IMR-90 (cell line): Measurements from ENCODE around the gene MYH6. TPM values are rescaled to one million over a fixed set of nuclear protein-coding genes. Genes with fewer than 3 reads are reported as not detected.

Source experiments
- ATAC-seq: fragments of 200-7000 bp; cut with Tn5 transposase; 2 replicates; pipeline ENCODE4 v1.9.1; 2020; ENCODE audit warnings: low read depth, mild to moderate bottlenecking, moderate library complexity
- BruUV-seq: library from RNA; stranded (reverse); fragments of 400-500 nt; replicated peaks from 2 replicates; lab custom pipeline; 2021; lab: Mats Ljungman, UMichigan
- CTCF ChIA-PET: fragments of 300-600 bp; formaldehyde crosslinking; extraction: SDS; loops from one replicate; lab custom pipeline; 2021; ENCODE audit warnings: antibody characterized with exemption; lab: Yijun Ruan, JAX
- POLR2A ChIA-PET: fragments of 300-600 bp; sonication (Branson Sonifier 250); formaldehyde crosslinking; loops from one replicate; lab custom pipeline; 2022; ENCODE audit warnings: antibody characterized with exemption; ENCODE audit not compliant: unreplicated experiment; lab: Charles Lee
- DNase-seq: peaks from one replicate; pipeline ENCODE4 v3.0.0; 2013
- H2AFZ ChIP-seq: replicated peaks from 2 replicates; pipeline ENCODE3; 2013; ENCODE audit warnings: low read length, mild to moderate bottlenecking; ENCODE audit not compliant: poor library complexity
- H2AK5ac ChIP-seq: 2 replicates; pipeline ENCODE4 v1.6.1; 2013; ENCODE audit warnings: low read depth, low read length, inconsistent platforms
- H2AK9ac ChIP-seq: replicated peaks from 2 replicates; pipeline ENCODE3; 2013; ENCODE audit warnings: mild to moderate bottlenecking, low read depth, low read length, moderate library complexity; ENCODE audit not compliant: poor library complexity
- H2BK120ac ChIP-seq: 2 replicates; pipeline ENCODE4 v1.6.1; 2013; ENCODE audit warnings: low read depth, low read length, inconsistent platforms
- H2BK15ac ChIP-seq: 3 replicates; pipeline ENCODE4 v1.6.1; 2013; ENCODE audit warnings: low read depth, low read length, inconsistent platforms
- H2BK20ac ChIP-seq: 2 replicates; pipeline ENCODE4 v1.6.1; 2013; ENCODE audit warnings: low read depth, mild to moderate bottlenecking, inconsistent platforms, low read length, moderate library complexity
- H2BK5ac ChIP-seq: 2 replicates; pipeline ENCODE4 v1.6.1; 2013; ENCODE audit warnings: mild to moderate bottlenecking, low read depth, low read length, inconsistent platforms; ENCODE audit not compliant: poor library complexity, severe bottlenecking
- H3K14ac ChIP-seq: replicated peaks from 2 replicates; pipeline ENCODE4 v1.6.1; 2013; ENCODE audit warnings: low read depth, low read length, inconsistent platforms
- H3K18ac ChIP-seq: 2 replicates; pipeline ENCODE4 v1.6.1; 2013; ENCODE audit warnings: low read depth, low read length, control low read depth
- H3K23ac ChIP-seq: 2 replicates; pipeline ENCODE4 v1.6.1; 2013; ENCODE audit warnings: low read depth, low read length, inconsistent platforms
- H3K27ac ChIP-seq: 2 replicates; pipeline ENCODE4 v1.5.1; 2013; ENCODE audit warnings: mild to moderate bottlenecking, control low read depth, low read length; ENCODE audit not compliant: insufficient read depth
- H3K27me3 ChIP-seq: 2 replicates; pipeline ENCODE4 v1.6.1; 2013; ENCODE audit warnings: low read length; ENCODE audit not compliant: control insufficient read depth, insufficient read depth
- H3K36me3 ChIP-seq: 2 replicates; pipeline ENCODE4 v1.6.1; 2013; ENCODE audit warnings: low read length, mixed read lengths; ENCODE audit not compliant: control insufficient read depth, insufficient read depth
- H3K4ac ChIP-seq: 2 replicates; pipeline ENCODE4 v1.6.1; 2013; ENCODE audit warnings: low read depth, low read length, inconsistent platforms
- H3K4me1 ChIP-seq: 2 replicates; pipeline ENCODE4 v1.6.1; 2013; ENCODE audit warnings: low read length, mixed read lengths; ENCODE audit not compliant: control insufficient read depth, insufficient read depth
- H3K4me2 ChIP-seq: 2 replicates; pipeline ENCODE4 v1.6.1; 2013; ENCODE audit warnings: low read depth, mild to moderate bottlenecking, control low read depth, low read length, moderate library complexity
- H3K4me3 ChIP-seq: 2 replicates; pipeline ENCODE4 v1.5.1; 2013; ENCODE audit warnings: low read depth, mild to moderate bottlenecking, control low read depth, low read length, moderate library complexity; ENCODE audit not compliant: insufficient read depth
- H3K56ac ChIP-seq: 2 replicates; pipeline ENCODE4 v1.6.1; 2013; ENCODE audit warnings: low read length, inconsistent platforms; ENCODE audit not compliant: insufficient read depth; ENCODE audit errors: extremely low read depth
- H3K79me1 ChIP-seq, 2 experiments: 2 replicates each; pipeline ENCODE4 v1.6.1; 2013; ENCODE audit warnings: low read length in 2 of 2, inconsistent platforms in 1 of 2, low read depth in 1 of 2
- H3K9ac ChIP-seq: 2 replicates; pipeline ENCODE4 v1.6.1; 2013; ENCODE audit warnings: low read depth, low read length, control low read depth
- H3K9me1 ChIP-seq: 2 replicates; pipeline ENCODE4 v1.6.1; 2013; ENCODE audit warnings: low read length, inconsistent platforms; ENCODE audit not compliant: insufficient read depth
- H3K9me3 ChIP-seq: 2 replicates; pipeline ENCODE4 v1.6.1; 2013; ENCODE audit warnings: low read length; ENCODE audit not compliant: control insufficient read depth, insufficient read depth
- H4K20me1 ChIP-seq: 2 replicates; pipeline ENCODE4 v1.6.1; 2013; ENCODE audit warnings: low read length, inconsistent platforms; ENCODE audit not compliant: insufficient read depth
- H4K5ac ChIP-seq: 2 replicates; pipeline ENCODE4 v1.6.1; 2013; ENCODE audit warnings: mild to moderate bottlenecking, low read depth, low read length, control low read depth
- H4K8ac ChIP-seq, 2 experiments: 2 replicates each; pipeline ENCODE4 v1.6.1; 2013; ENCODE audit warnings: low read depth in 2 of 2, low read length in 2 of 2, control low read depth in 1 of 2, inconsistent platforms in 1 of 2
- H4K91ac ChIP-seq: 2 replicates; pipeline ENCODE4 v1.6.1; 2013; ENCODE audit warnings: low read depth, low read length, inconsistent platforms; ENCODE audit not compliant: insufficient read depth
- BHLHE40 ChIP-seq: fragments of 150-350 bp; IDR thresholded peaks from 2 replicates; pipeline ENCODE4 v1.6.1; 2016; ENCODE audit warnings: mild to moderate bottlenecking, low read depth, low read length
- CEBPB ChIP-seq: IDR thresholded peaks from 2 replicates; pipeline ENCODE4 v1.6.1; 2012; ENCODE audit warnings: low read depth, low read length, improper control_type of control experiment
- CHD1 ChIP-seq: IDR thresholded peaks from 2 replicates; pipeline ENCODE4 v1.6.1; 2012; ENCODE audit warnings: low read depth, low read length, improper control_type of control experiment
- CTCF ChIP-seq: conservative IDR thresholded peaks from 2 replicates; pipeline ENCODE4 v1.5.1; 2012; ENCODE audit warnings: mild to moderate bottlenecking, low read depth, low read length, improper control_type of control experiment
- ELK1 ChIP-seq: fragments of 150-350 bp; IDR thresholded peaks from 2 replicates; pipeline ENCODE4 v1.6.1; 2016; ENCODE audit warnings: low read depth, mild to moderate bottlenecking, low read length, moderate library complexity, borderline replicate concordance
- FOS ChIP-seq: fragments of 150-350 bp; IDR thresholded peaks from 2 replicates; pipeline ENCODE4 v1.6.1; 2016; ENCODE audit warnings: low read depth, low read length
- MAFK ChIP-seq: IDR thresholded peaks from 2 replicates; pipeline ENCODE4 v1.6.1; 2012; ENCODE audit warnings: low read depth, low read length, improper control_type of control experiment
- MXI1 ChIP-seq: IDR thresholded peaks from 2 replicates; pipeline ENCODE4 v1.6.1; 2012; ENCODE audit warnings: low read depth, mild to moderate bottlenecking, low read length, moderate library complexity, borderline replicate concordance
- NFE2L2 ChIP-seq: fragments of 150-350 bp; IDR thresholded peaks from 2 replicates; pipeline ENCODE4 v1.6.1; 2016; ENCODE audit warnings: low read depth, mild to moderate bottlenecking, low read length
- POLR2A ChIP-seq: IDR thresholded peaks from 2 replicates; pipeline ENCODE4 v1.6.1; 2012; ENCODE audit warnings: mild to moderate bottlenecking, low read depth, low read length
- RAD21 ChIP-seq: IDR thresholded peaks from 2 replicates; pipeline ENCODE4 v1.6.1; 2012; ENCODE audit warnings: low read length, improper control_type of control experiment
- RCOR1 ChIP-seq: IDR thresholded peaks from 2 replicates; pipeline ENCODE4 v1.6.1; 2012; ENCODE audit warnings: mild to moderate bottlenecking, low read length, improper control_type of control experiment; ENCODE audit not compliant: insufficient replicate concordance
- RFX5 ChIP-seq: IDR thresholded peaks from 2 replicates; pipeline ENCODE4 v1.8.0; 2012; ENCODE audit warnings: low read depth, mild to moderate bottlenecking, low read length, moderate library complexity
- SMC3 ChIP-seq: fragments of 150-350 bp; IDR thresholded peaks from 2 replicates; pipeline ENCODE4 v1.6.1; 2016; ENCODE audit warnings: low read depth, mild to moderate bottlenecking, antibody characterized with exemption, low read length, moderate library complexity
- WGBS, 2 experiments: methylation state at CpG; one replicate each; pipeline versions ENCODE4 v1.1.5 to v1.1.7; 2013; ENCODE audit warnings: missing lambda C conversion rate in 2 of 2; ENCODE audit not compliant: insufficient read length in 1 of 2; ENCODE audit errors: extremely low coverage in 2 of 2; 5-methylcytosine and 5-hydroxymethylcytosine counted together
- dilution Hi-C: fragments of 300-500 bp; cut with HindIII; formaldehyde crosslinking; loops from one replicate; pipeline ENCODE4 v1.14.3; 2018; ENCODE audit warnings: low sequenced_read_pairs; ENCODE audit not compliant: unreplicated experiment
- in situ Hi-C: fragments of 300-500 bp; cut with MboI; formaldehyde crosslinking; loops from 3 replicates; pipeline ENCODE4 v1.14.3; 2019; ENCODE audit warnings: low sequenced_read_pairs, inconsistent platforms, mixed read lengths
- intact Hi-C: fragments of 100-400 bp; cut with micrococcal nuclease; formaldehyde crosslinking; loops from 2 replicates; pipeline ENCODE4 v1.10.0; 2022
- polyA plus RNA-seq, 3 experiments: library from polyadenylated mRNA; depleted of rRNA; stranded (reverse); fragments of >200 nt; gene quantifications; 2 replicates each; pipeline ENCODE4 v1.2.3, GENCODE V29; 2012; ENCODE audit warnings: low replicate concordance in 1 of 3
- total RNA-seq: library from RNA; depleted of rRNA; stranded (reverse); fragments of >200 nt; gene quantifications from 2 replicates; pipeline ENCODE4 v1.2.3, GENCODE V29; 2012

Gene MYH6
- total and polyA plus RNA-seq, 2 of the 4 experiments (the other 2 are of a cell fraction), result not detected

- POLR2A ChIA-PET, result no interaction called here
- H3K9me3 ChIP-seq, result no peaks in the 10 kb centered on the region
- H3K23ac ChIP-seq, result no peak overlapping the region
- no peak overlapping the region for H3K56ac ChIP-seq
- H3K27ac ChIP-seq, result no peak overlapping the region
- no peak overlapping the region for H2AK5ac ChIP-seq
- no peak overlapping the region for H2AK9ac ChIP-seq
- H3K9me1 ChIP-seq, result no peaks in the 10 kb centered on the region
- no peak overlapping the region for H4K8ac ChIP-seq
- H3K4ac ChIP-seq, result no peak overlapping the region
- H4K5ac ChIP-seq, result no peak overlapping the region
- ATAC-seq (no peak), DNase-seq (no peak)
- H3K9ac ChIP-seq, result no peak overlapping the region
- H3K79me1 ChIP-seq, result no peaks in the 10 kb centered on the region
- H3K27me3 ChIP-seq, result peaks cover 46% of the 10 kb centered on the region
- no peak overlapping the region for H3K4me2 ChIP-seq
- intact Hi-C loops (loop anchor here (2.0 kb wide), 1 partner anchor 117 kb away; no protein-coding TSS in a partner anchor), in situ Hi-C loops (no loop called here), dilution Hi-C loops (no loop called here)
- no TSS peak for BruUV-seq
- H2BK20ac ChIP-seq, result no peak overlapping the region
- no peak for TF ChIP-seq CHD1
- TF ChIP-seq NFE2L2, result no peak
- no peak for TF ChIP-seq RFX5
- TF ChIP-seq RCOR1, result no peak
- TF ChIP-seq MAFK, result no peak
- TF ChIP-seq CEBPB, result no peak
- no peak for TF ChIP-seq POLR2A
- TF ChIP-seq RAD21, result no peak
- TF ChIP-seq CTCF, result no peak
- no peak for TF ChIP-seq BHLHE40
- no peak for TF ChIP-seq ELK1
- no peak for TF ChIP-seq MXI1
- no peak for TF ChIP-seq SMC3
- no peak for TF ChIP-seq FOS
- H3K36me3 ChIP-seq, result no peaks in the 10 kb centered on the region
- H2BK15ac ChIP-seq, result no peak overlapping the region
- no peak overlapping the region for H2AFZ ChIP-seq
- H3K4me1 ChIP-seq, result no peaks in the 10 kb centered on the region
- CTCF ChIA-PET, result no interaction called here
- no peak overlapping the region for H4K91ac ChIP-seq
- H2BK5ac ChIP-seq, result no peak overlapping the region
- H2BK120ac ChIP-seq, result no peak overlapping the region
- no peak overlapping the region for H3K4me3 ChIP-seq
- WGBS, 2 experiments, result 79% methylated on average over 2 of the region's 3 CpGs; no CpG with 5 or more reads in 1 of the 2 experiments
- H3K14ac ChIP-seq, result no peak overlapping the region
- H3K18ac ChIP-seq, result no peak overlapping the region
- H4K20me1 ChIP-seq, result no peaks in the 10 kb centered on the region
Measured at GRCh38 chr14:23381871-23382270, 26.2 kb downstream of the MYH6 start.
